Measurements from ENCODE around the gene FRAS1. TPM values are rescaled to one million over a fixed set of nuclear protein-coding genes. Genes with fewer than 3 reads are reported as not detected.

Gene FRAS1
- total RNA-seq, 1 experiment from 2014 or later: 82.0 TPM

GRCh38 chr4:78570117-78570516 lies 513.0 kb downstream of the FRAS1 start:
- Mint-ChIP-seq H3K4me1 (peaks cover 39% of the 10 kb centered on the region), H3K27me3 (ENCODE audit: low read depth) (no peaks in the 10 kb centered on the region), H3K9me3 (peaks cover 3% of the 10 kb centered on the region; the same call in 1 of the 2 replicates), H3K4me3 (no peak overlapping the region), H3K27ac (no peak overlapping the region), H3K36me3 (peaks cover 2% of the 10 kb centered on the region; the same call in 1 of the 2 replicates)
- TF ChIP-seq SMAD4 (CRISPR knock-in tag; IDR thresholded peaks at IDR 0.05) (no peak), AFF4 (CRISPR knock-in tag; IDR thresholded peaks at IDR 0.05; ENCODE audit: borderline replicate concordance) (no peak), ETV6 (CRISPR knock-in tag; IDR thresholded peaks at IDR 0.05) (no peak), KAT7 (CRISPR knock-in tag; IDR thresholded peaks at IDR 0.05; ENCODE audit: borderline replicate concordance) (no peak), ZNF121 (CRISPR knock-in tag; IDR thresholded peaks at IDR 0.05) (no peak), TEAD4 (CRISPR knock-in tag; IDR thresholded peaks at IDR 0.05) (no peak)
- no peak for DNase-seq (ENCODE audit: low spot score)
- POLR2A ChIA-PET: no interaction called here
- CTCF ChIA-PET: no interaction called here
- ATAC-seq: no peak

- ChIA-PET CTCF (no interaction called here), POLR2A (no interaction called here)
- H3K36me3 Mint-ChIP-seq: peaks cover 2% of the 10 kb centered on the region; the same call in 1 of the 2 replicates
- H3K4me3 Mint-ChIP-seq: no peak overlapping the region
- H3K9me3 Mint-ChIP-seq: peaks cover 7% of the 10 kb centered on the region
- H3K4me1 Mint-ChIP-seq: peaks cover 25% of the 10 kb centered on the region
- DNase-seq (ENCODE audit: low spot score) (no peak), ATAC-seq (no peak)
- no peaks in the 10 kb centered on the region for H3K27me3 Mint-ChIP-seq (ENCODE audit: low read depth)
- H3K27ac Mint-ChIP-seq: no peak overlapping the region
- TF ChIP-seq ETV6 (CRISPR knock-in tag; IDR thresholded peaks at IDR 0.05): no peak
- no peak for TF ChIP-seq EMX1 (CRISPR knock-in tag; IDR thresholded peaks at IDR 0.05)
- no peak for TF ChIP-seq HMGA2 (CRISPR knock-in tag; IDR thresholded peaks at IDR 0.05)
- no peak for TF ChIP-seq ZMAT4 (CRISPR knock-in tag; IDR thresholded peaks at IDR 0.05)
- TF ChIP-seq GABPB1 (CRISPR knock-in tag; IDR thresholded peaks at IDR 0.05): no peak
- TF ChIP-seq AR (CRISPR knock-in tag; IDR thresholded peaks at IDR 0.05): no peak
- no peak for TF ChIP-seq ELF4 (CRISPR knock-in tag; IDR thresholded peaks at IDR 0.05; ENCODE audit: low read depth)
- no peak for TF ChIP-seq HMGXB4 (CRISPR knock-in tag; IDR thresholded peaks at IDR 0.05)
- TF ChIP-seq TP53 (CRISPR knock-in tag; IDR thresholded peaks at IDR 0.05): no peak
- TF ChIP-seq ESRRA (CRISPR knock-in tag; IDR thresholded peaks at IDR 0.05; ENCODE audit: borderline replicate concordance): no peak
- TF ChIP-seq NFATC4 (CRISPR knock-in tag; IDR thresholded peaks at IDR 0.05): no peak
- no peak for TF ChIP-seq MLX (CRISPR knock-in tag; IDR thresholded peaks at IDR 0.05)
- TF ChIP-seq RORB (CRISPR knock-in tag; IDR thresholded peaks at IDR 0.05): no peak
- TF ChIP-seq MYBL2 (CRISPR knock-in tag; IDR thresholded peaks at IDR 0.05): no peak
- TF ChIP-seq ZNF423 (CRISPR knock-in tag; IDR thresholded peaks at IDR 0.05): no peak
- no peak for TF ChIP-seq NFYB (CRISPR knock-in tag; conservative IDR thresholded peaks at IDR 0.05; ENCODE audit: low read depth)
- TF ChIP-seq FOXP4 (CRISPR knock-in tag; IDR thresholded peaks at IDR 0.05): no peak
- no peak for TF ChIP-seq ZNF396 (CRISPR knock-in tag; IDR thresholded peaks at IDR 0.05; ENCODE audit: borderline replicate concordance)
Measured at GRCh38 chr4:78571804-78572203, 514.7 kb downstream of the FRAS1 start.

All from WTC11 (cell line).